GM19455 (cell line): ENCODE measurements around the gene VPS13C.

Source experiments
- ATAC-seq: cut with Tn5 transposase; IDR thresholded peaks from one replicate; pipeline ENCODE4 v1.9.1; 2021; ENCODE audit not compliant: unreplicated experiment

VPS13C gene

DNA sequence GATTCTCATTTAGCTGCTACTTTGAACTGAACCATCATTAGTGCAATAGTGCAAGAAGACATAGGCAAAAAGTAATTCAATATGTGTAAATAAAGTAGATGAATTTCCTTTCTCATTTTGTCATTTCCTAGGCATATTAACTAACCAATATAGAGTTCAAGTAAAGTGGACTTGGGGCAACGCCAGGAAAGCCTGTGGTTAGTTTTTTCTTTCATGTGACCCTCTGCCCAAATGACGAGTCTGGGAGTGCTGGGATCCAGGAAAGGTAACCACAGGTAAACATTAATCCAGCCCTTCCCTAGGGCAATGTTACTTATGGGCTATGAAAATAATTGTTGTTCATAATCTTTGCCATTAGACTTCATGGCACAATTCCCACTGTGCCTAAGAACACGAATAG lies 181.0 kb downstream of the VPS13C start:
- ATAC-seq: no peak

DNA sequence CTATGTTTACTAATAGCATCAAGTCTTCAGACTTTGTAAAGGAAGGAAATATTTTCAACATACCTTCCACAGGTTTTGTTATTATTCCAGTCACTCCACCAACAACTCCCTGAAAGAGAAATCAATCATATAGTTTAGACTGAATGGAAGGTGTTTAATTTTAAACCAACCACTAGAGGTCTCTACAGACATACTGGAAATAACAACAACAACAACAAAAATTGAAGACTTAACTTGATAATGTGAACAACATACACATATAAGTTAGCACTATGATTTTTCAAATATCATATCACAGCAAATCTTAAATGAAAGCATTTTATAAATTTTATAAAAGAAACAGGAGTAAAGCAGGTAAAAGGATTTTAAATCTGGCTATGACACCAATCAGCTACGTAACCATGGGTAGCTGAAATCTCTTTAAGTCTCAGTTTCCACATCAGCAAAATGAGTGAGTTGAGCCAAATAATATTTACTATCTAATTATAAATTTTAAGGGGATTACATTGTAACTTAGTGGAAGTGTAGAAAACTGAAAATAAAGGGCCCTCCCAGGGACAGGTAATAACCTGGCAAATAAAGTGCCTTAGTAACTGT lies 188.2 kb downstream of the VPS13C start:
- ATAC-seq: no peak

DNA sequence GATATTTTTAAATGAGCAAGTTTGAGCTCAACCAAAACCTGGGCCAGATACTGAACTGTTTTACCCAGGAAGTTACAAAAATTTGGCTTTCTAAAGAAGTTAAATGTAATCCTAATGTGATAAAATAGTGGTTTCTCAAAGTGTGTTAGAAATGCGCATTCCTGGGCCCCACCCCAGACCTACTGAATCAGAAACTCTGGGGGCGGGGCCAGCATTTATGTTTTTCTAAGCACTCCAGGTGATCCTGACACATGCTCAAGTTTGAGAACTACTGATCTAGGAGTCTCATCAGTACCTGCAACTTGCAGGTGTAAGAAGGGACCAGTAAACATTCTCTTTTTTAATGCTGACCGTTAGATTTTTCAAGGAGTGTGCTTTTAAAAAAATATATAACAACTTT lies 190.6 kb downstream of the VPS13C start:
- ATAC-seq: no peak

DNA sequence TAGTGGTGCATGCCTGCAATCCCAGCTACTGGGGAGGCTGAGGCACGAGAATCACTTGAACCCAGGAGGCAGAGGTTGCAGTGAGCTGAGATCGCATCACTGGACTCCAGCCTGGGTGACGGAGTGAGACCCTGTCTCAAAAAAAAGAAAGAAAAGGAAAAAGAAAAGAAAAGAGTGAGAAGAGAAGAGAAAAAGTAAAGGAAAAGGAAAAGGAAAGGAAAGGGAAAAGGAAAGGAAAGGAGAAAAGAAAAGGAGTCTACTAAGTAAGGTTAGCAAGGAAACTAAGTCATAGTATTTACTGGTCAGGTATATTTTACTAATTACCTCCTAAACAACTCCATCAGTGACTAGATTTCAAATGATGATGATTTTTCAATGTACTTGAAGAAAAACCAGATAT lies 198.3 kb downstream of the VPS13C start:
- ATAC-seq: no peak

DNA sequence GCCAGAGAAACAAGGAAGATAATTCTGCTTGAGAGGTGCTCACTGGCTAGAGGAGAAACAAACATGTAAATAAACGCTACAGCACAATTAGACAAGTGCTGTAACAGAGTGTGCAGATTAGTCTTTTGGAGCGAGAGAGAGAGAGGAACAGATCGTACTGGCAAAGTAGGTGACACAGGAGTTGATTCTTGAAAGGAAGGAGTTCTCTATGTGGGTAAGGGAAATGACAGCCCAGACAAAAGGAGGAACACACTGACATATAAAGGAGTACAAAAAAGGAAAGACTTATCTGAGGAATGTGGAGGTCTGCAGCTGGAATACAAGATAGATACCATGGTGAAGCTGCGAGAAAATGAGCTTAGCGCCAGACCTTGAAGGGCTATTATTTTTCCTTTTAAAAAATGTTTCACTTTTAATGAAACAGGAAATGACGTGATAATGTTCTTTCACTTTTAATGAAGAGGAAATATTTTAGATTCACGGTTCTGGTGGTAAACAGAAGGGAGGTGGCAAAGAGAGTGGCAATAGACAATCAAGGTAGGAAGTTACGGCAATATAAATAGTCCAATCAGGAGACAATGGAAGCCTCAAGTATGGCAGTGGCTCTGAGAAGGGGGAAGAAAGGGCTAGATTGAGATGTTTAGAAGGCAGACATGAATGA lies 202.9 kb downstream of the VPS13C start:
- ATAC-seq: no peak

DNA sequence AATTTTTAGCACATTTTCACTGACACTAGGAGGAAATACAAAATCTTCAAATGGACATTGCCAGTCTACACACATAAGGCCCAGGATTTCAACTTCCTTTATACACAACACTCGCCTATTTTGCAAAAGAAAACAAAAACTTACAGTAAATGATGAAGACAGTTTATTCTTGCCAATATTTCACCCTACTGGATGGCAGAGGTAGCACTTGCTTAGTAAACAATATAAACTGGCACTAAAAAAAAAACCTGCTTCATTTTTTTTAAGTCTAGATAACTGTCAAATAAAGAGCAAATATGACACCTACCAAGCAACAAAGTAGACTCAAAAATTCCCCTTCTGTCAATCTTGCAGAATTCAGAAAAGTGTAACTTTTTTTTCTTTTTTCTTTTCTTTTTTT lies 204.0 kb downstream of the VPS13C start:
- ATAC-seq: no peak

DNA sequence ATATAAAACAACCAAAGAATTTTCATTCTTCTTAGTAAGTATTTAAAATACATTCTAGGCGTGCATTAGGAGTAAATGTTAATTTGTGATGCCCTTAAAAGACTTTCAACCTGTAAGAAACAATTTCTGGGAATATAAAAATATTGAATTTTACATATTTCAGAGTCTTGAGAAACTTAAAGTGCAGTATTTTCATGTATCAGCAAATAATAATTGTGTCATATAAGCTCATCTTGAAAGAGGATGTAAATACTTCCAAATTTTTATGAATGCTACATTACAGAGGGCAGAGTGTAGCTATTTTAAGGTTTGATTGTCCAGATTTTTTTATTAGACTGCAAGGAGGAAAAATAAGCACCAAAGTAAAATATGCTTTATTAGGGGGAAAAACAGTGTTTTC lies 207.1 kb downstream of the VPS13C start:
- ATAC-seq: no peak

DNA sequence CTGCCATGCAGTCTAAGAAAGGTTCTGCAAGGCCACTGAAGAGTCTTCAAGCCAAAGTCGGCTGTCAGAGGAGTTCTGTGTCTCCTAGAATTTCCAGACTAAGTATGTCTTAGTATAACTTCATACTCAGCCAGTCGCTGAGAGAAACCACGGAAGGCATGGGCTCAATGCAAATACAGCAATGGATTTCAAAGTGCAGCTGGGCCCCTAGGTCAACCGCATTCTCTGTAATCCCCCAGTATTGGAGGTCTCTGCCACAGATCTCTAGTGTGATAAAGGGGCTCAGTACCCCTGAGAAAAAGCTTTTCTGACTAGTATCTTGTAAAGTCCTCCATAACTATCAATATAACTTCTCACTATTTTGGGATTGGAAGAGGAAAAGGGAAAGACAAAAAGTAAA lies 208.3 kb downstream of the VPS13C start:
- no peak for ATAC-seq

DNA sequence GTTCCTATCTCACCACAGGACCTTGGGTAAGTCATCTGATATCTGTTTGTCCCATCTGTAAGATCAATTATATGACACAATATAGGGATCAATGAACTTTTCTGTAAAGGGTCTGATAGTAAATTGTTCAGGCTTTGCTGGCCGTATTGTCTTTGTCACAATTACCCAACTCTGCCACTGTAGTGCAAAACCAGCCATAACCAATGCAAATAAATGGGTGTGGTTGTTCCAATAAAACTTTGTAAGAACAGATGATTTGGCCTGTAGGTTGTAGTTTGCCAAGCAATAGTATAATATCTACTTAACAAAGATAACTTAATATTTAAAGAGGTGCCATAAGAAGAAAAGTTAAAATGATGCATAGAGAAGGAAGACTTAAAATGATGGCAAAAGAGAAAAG lies 210.8 kb downstream of the VPS13C start:
- ATAC-seq: no peak

DNA sequence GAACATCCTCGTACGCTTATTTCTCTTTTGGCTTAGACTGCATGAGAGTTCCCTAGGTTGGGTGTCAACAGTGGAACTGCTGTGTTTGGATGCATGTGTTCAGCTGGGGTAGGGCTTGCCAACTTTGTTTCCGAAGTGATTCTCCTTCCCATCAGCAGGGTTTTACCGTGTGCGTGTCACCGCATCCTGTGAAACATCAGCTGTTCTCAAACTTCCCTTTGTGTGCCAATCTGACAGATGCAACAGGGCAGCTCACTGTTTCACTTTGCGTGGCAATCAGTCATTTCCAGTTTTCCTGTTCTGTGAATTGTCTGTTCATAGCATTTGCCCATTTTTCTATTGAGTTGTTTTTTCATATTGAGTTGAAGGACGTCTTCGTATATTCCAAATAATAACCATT lies 218.8 kb downstream of the VPS13C start:
- ATAC-seq: no peak

DNA sequence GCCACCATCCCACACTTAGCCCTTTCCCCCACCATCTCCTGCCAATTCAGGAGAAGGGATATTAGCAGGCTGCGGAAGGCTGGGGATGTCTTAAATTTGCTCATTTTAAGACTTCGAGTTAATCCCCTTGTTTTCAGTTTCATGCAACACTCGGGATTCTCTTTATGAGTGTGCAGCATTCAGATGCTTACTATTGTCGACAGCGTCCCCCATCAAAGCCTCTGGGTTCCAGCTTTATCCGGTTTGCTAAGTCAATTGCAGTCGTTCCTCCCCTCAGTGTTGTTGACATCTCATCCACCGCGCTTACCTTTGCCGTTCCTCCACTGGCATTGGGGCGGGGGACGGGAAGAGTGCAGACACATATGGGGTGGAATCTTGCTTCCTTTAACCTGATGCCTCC lies 220.2 kb downstream of the VPS13C start:
- no peak for ATAC-seq

DNA sequence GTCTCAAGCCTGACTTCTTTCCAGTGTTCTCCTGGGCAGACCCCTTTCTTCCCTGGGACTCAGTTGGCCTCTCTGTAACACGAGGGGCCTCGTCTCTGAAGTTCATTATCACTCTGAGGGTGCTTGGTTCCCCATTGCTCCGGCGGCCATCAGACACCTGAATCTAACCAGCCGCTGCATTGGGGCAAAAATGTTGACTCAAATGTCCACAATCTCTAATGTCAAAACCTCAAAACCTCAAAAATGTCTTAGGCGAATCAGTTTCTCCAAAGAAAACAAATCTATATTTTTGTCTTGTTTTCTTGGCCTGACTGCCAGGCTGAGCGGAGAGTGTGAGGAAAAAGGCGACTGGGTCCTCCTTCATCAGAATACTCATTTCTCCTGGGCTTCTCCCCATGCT lies 220.7 kb downstream of the VPS13C start:
- no peak for ATAC-seq

DNA sequence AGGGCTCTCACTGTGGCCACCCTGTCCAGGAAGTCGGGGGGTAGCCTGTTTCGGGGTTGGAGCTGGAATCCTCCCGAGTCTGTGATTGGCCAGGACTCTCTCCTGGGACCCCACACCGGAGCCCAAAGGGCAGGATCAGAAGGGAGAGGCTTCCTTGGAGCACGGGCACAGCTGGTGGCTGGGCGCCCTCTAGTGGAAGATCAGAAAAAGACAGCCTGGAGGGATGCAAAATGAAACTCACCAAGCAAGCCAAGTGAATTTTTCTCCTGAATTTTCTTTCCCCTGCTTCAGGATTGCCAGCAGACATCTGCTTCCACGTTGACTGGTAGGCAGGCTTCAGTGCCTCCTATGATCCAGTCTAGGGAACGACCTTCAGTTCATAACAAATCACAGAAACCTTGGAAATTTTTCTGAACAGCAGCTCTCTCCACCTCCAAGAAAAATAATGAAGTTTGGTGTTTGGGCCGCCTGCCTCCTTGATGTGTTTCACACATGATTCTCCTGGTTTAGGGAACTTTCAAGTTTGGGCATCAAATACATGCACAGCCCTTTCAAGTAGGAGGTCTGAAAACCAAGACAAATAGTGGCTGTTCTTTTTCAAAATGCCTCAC lies 224.6 kb downstream of the VPS13C start:
- no peak for ATAC-seq

DNA sequence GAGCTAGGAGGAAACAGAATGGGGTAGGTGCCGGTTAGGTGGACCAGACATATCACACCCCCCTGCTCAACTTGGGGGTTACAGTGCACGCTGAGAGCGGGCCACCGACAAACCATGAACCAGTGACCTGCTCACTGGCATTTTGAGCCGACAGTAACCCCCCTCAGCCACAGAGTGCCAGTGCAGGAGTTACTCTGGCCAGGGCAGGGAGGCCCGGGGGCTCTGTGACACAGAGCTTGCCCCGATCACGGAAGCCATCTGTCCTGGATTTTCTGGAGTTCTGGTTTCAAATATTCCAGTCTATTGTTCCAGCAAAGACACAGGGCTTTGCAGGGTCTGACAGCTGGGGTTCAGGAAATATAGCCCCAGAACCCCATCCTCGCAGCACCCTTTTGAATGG lies 225.2 kb downstream of the VPS13C start:
- no peak for ATAC-seq

DNA sequence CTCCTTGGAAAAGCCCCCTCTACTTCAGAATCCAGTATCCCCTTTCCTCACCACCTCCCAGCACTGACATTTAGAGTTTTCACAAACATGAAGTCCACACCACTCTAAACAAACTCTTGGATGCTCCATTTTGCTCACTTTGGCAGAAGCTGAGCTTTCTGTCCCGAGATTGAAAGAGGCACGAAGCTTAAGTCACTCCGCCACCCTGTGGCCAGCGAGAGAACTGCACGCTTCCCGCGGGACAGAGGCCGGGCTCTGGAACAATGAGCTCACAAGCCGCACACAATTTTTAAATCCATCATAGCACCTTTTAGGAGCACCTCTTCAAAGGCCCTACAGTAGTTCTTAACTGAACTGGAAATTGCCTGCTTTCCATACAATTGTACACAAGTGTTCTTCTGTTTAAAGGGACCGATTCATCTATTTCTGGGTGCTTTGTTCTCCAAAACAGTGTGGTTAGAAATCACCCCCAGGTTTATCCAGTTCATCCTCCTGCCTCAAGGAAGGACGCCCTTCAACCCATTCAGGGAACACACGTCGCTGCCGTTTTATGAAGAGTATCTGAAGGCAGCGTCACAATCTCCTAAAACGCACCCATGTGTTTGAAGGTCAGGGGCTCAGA lies 226.1 kb downstream of the VPS13C start:
- no peak for ATAC-seq

DNA sequence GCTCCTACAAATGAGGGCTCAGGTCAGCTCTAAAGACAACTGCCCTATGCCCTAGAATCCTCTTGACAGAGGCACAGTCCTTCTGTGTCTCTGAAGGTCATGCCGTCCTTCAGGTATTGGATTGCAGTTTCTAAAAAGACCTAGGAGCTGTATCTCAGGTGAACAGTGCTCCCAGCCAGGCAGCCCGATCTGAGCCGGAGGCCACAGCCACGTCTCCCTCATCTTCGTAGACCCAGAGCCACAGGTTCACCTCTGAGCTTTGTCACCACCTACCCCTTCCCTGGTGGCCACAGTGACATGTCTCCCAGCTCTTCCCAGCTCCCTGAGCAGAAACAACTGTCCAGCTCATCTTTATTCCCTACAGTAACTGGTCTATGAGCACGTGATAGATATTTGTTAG lies 228.0 kb downstream of the VPS13C start:
- no peak for ATAC-seq

DNA sequence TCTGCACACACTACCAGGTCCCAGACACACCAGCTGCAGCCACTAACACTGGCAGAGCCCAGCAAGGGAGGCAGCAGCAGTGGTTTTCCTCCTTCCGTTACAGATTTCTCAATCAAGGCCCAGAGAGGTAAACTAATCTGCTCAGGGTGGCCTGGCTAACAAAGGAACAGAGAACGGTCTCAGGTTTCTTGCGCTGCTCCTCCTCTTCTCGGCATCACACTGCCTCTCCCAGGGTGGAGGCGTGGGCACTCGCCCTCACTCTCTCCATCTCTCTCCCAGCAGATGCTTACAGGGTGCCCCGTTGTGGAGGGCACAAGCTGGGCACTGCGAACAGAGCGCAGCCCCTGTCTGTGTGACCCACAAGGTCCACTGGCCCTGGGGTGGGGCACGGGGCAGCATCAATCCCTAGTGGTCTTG lies 228.7 kb downstream of the VPS13C start:
- ATAC-seq: no peak

DNA sequence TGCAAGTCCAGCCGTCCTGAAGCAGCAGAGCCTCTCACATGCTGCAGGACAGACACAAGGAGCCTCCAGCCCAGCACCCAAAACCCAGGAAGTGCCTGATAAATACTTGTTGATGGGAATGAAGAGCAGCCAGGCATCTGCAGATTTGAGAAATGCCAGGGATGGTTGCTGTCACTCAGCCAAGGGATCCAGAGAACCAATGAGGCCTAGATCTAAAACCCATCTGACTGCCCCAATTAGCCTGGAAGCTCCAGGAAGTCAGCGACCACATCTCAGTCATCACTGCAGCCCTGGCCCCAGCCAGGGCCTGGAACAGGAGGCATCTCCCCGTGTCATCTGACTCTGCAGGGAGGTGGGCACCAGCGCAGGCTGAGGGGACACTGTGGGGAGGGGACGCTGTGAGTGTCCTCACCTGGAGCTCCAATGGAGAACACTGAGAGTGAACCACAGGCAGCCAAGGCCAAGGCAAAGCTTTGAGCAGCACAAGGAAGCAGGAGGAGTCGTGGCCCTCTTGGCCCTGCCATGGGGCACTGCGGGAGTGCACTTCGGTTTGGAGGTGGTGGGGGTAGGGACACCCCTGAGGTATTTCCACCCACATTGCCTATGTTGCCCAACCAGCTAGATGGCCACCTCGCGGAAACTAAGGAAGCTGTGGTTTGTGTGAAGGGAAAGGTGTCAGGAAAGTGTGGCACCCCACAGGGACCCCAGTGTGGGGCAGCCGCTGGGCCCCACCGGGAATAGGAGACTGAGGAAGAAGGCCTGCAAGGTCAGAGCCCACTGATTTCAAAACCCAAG lies 229.5 kb downstream of the VPS13C start:
- ATAC-seq: no peak

DNA sequence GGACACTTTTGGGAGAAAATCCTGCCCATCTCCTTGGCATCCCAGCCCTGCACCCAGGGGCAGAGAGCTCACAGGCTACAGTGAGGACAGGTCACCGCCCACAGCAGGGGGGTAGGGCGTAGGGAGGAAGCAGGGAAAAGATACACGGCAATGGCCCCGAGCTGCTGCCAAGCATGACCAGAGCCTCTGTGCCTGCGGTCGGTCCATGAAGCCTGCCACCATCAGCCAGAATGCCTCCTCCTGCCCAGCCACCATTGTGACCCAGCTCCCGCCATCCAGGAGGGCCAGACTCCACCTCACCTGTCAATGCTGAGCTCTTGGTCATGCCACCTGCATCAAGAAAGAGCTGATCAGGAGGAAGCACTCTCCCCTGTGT lies 230.7 kb downstream of the VPS13C start:
- no peak for ATAC-seq

DNA sequence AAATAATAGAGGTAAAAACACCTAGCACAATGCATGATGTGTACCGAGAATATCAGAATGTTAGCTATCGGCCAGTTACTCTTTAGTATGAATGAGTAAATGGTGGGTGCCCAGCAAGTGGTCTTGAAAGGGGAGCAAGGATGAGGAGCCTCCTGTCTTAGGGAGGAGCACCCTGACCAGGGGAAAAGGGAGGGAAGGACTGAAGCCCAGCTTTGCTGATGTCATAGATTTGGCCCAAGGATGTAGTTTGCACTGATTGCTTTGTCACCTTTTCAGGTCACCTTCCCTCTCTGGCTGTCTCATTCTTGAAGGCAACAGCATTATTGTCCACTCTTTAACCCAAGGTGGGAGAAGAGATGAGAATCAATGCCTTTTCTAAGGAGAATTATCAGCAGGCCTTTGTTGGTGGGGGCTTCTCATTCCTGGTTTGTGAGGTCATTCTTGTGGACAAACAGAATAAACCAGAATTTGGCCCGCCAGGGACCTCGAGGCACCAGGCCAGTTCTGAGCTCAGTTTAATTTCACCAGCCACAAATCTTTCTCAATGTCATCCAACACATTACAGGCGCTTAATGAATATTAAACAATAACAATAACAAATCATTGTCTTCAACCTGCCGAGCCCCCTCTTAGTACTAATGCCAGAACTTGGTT lies 231.3 kb downstream of the VPS13C start:
- ATAC-seq: no peak

DNA sequence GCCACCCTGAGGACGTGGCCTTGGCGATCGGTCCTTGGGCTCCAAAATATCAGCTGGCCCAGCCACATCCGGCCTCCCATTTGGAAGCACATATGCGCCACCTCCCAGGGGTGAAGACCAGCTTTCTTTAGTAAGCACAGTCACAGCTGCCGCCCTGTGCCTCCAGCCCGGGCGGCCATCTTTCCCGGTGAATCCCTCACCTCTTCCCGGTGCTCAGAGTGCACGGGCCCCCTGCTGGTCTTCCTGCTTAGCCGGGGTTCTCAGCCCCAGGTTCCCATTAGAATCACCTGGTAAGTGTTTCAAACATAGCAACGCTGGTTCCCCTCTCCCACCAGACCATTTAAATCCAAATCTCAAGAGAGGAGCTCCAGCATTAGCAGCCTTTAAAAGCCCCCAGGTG lies 232.2 kb downstream of the VPS13C start:
- ATAC-seq: no peak
